ENCODE results near the gene HIVEP3.

GRCh38 chr1:41953291-41953690, 34.6 kb upstream of the HIVEP3 start:
- TF ChIP-seq SPI1 (IDR thresholded peaks at IDR 0.05; ENCODE audit: low read depth, low read length): no peak
- no peak for TF ChIP-seq POLR2A (IDR thresholded peaks at IDR 0.05; ENCODE audit: low read depth, low read length)

All from GM12891 (cell line).